ENCODE results near the gene MMP24. TPM values are rescaled to one million over a fixed set of nuclear protein-coding genes. Genes with fewer than 3 reads are reported as not detected.

MMP24 gene
- total RNA-seq, 3 donors from 2014 or later: 0.80 to 2.5 (median 0.98) TPM

DNA sequence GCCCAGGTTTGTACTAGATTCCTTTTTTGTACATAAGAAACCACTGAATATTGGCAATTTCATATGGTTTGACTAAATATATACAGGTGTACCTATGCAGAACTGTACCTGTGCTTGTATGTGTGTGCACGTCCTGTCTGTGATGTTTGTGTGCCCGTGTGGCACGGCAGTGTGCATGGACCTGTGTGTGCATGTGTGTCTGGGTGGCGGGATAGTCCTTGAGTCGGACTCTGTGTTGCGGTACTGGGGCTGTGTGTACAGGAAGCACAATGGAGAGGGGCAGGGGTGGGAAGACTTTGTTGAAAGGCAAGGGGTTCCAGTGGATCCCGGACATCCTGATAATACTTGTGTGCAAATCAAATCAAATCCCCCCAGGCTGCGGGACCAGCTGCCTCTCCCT, 69.2 kb downstream of the MMP24 start:
- H3K4me3 ChIP-seq: no peak overlapping the region
- intact Hi-C loops (cut with DNase I; ENCODE audit: low total_unique reads): no loop called here

DNA sequence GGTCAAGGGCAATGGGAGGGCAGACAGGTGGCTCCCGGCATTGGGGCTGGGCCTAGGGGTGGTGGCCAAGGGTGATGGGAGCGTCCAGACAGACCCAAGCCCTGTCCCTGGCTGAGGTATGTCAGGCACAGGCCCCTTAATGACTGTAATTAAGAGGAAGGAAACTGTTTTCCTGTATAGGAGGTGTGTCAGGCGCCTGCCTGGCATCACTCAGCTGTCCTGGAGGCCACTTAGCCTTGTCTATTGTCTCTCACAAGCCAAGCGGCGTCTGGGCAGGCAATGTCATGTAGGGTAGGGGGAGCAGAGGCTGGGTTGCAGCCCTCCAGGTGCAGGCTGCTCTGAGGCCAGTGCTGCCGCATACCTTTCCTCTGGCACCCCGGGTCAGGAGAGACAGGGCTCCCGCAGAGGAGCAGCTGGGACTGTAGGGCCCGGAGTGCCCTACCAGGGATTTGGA, 69.6 kb downstream of the MMP24 start:
- H3K4me3 ChIP-seq: no peak overlapping the region
- peaks cover 0 to 10% of the 10 kb centered on the region in 2 donors for H3K27me3 ChIP-seq
- intact Hi-C loops (cut with DNase I; ENCODE audit: low total_unique reads): no loop called here
- no peak for DNase-seq (ENCODE audit: low spot score in 2 of 2)
- H3K4me1 ChIP-seq: no peaks in the 10 kb centered on the region
- H3K9me3 ChIP-seq: no peaks in the 10 kb centered on the region
- TF ChIP-seq, protein P1, sequence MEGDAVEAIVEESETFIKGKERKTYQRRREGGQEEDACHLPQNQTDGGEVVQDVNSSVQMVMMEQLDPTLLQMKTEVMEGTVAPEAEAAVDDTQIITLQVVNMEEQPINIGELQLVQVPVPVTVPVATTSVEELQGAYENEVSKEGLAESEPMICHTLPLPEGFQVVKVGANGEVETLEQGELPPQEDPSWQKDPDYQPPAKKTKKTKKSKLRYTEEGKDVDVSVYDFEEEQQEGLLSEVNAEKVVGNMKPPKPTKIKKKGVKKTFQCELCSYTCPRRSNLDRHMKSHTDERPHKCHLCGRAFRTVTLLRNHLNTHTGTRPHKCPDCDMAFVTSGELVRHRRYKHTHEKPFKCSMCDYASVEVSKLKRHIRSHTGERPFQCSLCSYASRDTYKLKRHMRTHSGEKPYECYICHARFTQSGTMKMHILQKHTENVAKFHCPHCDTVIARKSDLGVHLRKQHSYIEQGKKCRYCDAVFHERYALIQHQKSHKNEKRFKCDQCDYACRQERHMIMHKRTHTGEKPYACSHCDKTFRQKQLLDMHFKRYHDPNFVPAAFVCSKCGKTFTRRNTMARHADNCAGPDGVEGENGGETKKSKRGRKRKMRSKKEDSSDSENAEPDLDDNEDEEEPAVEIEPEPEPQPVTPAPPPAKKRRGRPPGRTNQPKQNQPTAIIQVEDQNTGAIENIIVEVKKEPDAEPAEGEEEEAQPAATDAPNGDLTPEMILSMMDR (IDR thresholded peaks at IDR 0.05): no peak
- TF ChIP-seq POLR2A (IDR thresholded peaks at IDR 0.05): no peak
- TF ChIP-seq POLR2AphosphoS5 (IDR thresholded peaks at IDR 0.05): no peak
- no peaks in the 10 kb centered on the region for H3K36me3 ChIP-seq
- H3K27ac ChIP-seq: no peak overlapping the region

More for the DNA sequence above, 69.2 kb downstream of the MMP24 start:
- peaks cover 0 to 10% of the 10 kb centered on the region in 2 donors for H3K27me3 ChIP-seq
- H3K27ac ChIP-seq: no peak overlapping the region
- DNase-seq (ENCODE audit: low spot score in 2 of 2): no peak
- H3K36me3 ChIP-seq: no peaks in the 10 kb centered on the region
- no peaks in the 10 kb centered on the region for H3K9me3 ChIP-seq
- H3K4me1 ChIP-seq: no peaks in the 10 kb centered on the region
- TF ChIP-seq POLR2AphosphoS5 (IDR thresholded peaks at IDR 0.05) (no peak), POLR2A (IDR thresholded peaks at IDR 0.05) (no peak)
- TF ChIP-seq, protein P1 (IDR thresholded peaks at IDR 0.05): no peak

DNA sequence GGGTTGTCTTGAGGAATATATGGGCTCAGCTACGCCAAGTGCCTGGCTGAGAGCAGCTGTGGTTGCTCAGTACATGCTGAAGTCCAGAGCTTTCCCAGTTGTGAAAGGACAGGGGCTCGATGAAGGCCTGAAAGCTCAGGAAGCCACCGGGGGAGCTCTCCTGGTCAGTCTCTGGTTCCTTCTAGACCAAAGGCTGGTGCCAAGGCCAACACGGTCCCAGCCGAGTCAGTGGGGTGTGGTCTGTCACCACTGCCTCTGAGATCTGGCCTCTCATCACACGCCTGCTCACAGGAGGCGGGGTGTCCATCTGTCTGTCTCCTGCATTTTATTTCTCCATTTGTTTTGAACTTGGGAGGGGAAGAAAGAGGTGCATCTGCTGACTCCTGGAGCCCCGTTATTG, 70.7 kb downstream of the MMP24 start:
- Histone ChIP-seq H3K27ac (no peak overlapping the region), H3K9me3 (no peaks in the 10 kb centered on the region), H3K4me3 (no peak overlapping the region), H3K36me3 (no peaks in the 10 kb centered on the region), H3K27me3 (peaks cover 0 to 10% of the 10 kb centered on the region in 2 donors), H3K4me1 (no peaks in the 10 kb centered on the region)
- DNase-seq (ENCODE audit: low spot score in 2 of 2): no peak
- TF ChIP-seq POLR2AphosphoS5 (IDR thresholded peaks at IDR 0.05): no peak
- intact Hi-C loops (cut with DNase I; ENCODE audit: low total_unique reads): no loop called here

GRCh38 chr20:35297740-35298139, 71.2 kb downstream of the MMP24 start:
- intact Hi-C loops (cut with DNase I; ENCODE audit: low total_unique reads): no loop called here
- no peak for DNase-seq (ENCODE audit: low spot score in 2 of 2)
- Histone ChIP-seq H3K4me1 (no peaks in the 10 kb centered on the region), H3K27me3 (peaks cover 0 to 10% of the 10 kb centered on the region in 2 donors), H3K4me3 (no peak overlapping the region), H3K36me3 (no peaks in the 10 kb centered on the region), H3K27ac (no peak overlapping the region), H3K9me3 (no peaks in the 10 kb centered on the region)
- TF ChIP-seq POLR2AphosphoS5 (IDR thresholded peaks at IDR 0.05) (no peak), POLR2A (IDR thresholded peaks at IDR 0.05) (no peak)
- TF ChIP-seq, protein P1 (IDR thresholded peaks at IDR 0.05): no peak

DNA sequence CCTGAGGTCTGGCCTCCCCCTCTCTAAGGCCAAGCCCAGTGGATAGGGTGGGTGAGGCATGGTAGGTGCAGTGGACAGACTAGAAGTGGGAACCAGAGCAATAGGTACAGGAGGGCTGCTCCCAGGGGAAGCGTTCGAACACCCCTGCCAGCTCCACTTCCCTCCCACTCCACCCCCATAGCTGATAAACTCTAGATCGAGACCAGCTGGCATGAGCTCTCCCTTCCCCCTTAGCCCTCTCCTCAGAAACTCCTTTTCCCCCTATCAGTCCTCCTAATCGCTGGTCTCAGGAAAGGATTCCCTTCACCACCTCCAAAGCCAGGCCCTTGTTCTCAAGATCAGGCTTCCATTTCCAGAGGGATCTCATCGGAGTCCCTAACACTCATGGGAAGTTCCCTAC, 71.8 kb downstream of the MMP24 start:
- Histone ChIP-seq H3K4me3 (no peak overlapping the region), H3K9me3 (no peaks in the 10 kb centered on the region), H3K36me3 (no peaks in the 10 kb centered on the region), H3K27me3 (peaks cover 0 to 10% of the 10 kb centered on the region in 2 donors), H3K27ac (no peak overlapping the region), H3K4me1 (no peaks in the 10 kb centered on the region)
- TF ChIP-seq POLR2A (IDR thresholded peaks at IDR 0.05) (no peak), POLR2AphosphoS5 (IDR thresholded peaks at IDR 0.05) (no peak)
- TF ChIP-seq, protein P1 (IDR thresholded peaks at IDR 0.05): no peak
- no peak for DNase-seq (ENCODE audit: low spot score in 2 of 2)
- intact Hi-C loops (cut with DNase I; ENCODE audit: low total_unique reads): no loop called here

DNA sequence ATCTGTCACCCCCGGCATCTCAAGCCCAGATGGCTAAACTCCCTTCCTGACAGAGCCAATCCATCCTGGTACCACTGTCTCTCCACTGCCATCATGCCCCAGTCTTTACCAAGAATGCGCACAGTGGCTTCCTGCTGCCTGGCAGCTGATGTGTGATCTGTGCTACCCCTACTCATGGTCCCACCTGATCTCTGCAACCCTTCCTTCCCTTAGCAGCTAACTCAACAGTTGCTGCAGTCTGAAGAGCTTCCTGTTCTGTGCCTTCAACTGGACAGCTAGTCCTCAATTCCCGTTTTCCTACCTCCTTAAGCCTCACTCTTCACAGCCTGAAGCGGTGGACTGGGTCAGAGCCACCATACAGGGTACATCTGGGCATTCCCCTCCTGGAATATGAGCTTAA, 73.3 kb downstream of the MMP24 start:
- Histone ChIP-seq H3K27me3 (peaks cover 0 to 10% of the 10 kb centered on the region in 2 donors), H3K27ac (no peak overlapping the region), H3K36me3 (no peaks in the 10 kb centered on the region), H3K4me1 (no peaks in the 10 kb centered on the region), H3K9me3 (no peaks in the 10 kb centered on the region), H3K4me3 (no peak overlapping the region)
- intact Hi-C loops (cut with DNase I; ENCODE audit: low total_unique reads): no loop called here
- no peak for TF ChIP-seq POLR2AphosphoS5 (IDR thresholded peaks at IDR 0.05)
- TF ChIP-seq, protein P1 (IDR thresholded peaks at IDR 0.05): no peak
- TF ChIP-seq POLR2A (IDR thresholded peaks at IDR 0.05): no peak
- no peak for DNase-seq (ENCODE audit: low spot score in 2 of 2)
